Heart right ventricle (tissue), 16 donors: ENCODE measurements around the gene CCDC102B. TPM values are rescaled to one million over a fixed set of nuclear protein-coding genes. Genes with fewer than 3 reads are reported as not detected.
"Not testable (repeated sequence)": the region's sequence is repeated elsewhere in the genome, so short reads cannot be mapped to it uniquely, and the experiment has no call there.

Source experiments
- ATAC-seq, 8 donors: fragments of 200-7000 bp; cut with Tn5 transposase; one replicate each; pipeline ENCODE4 v1.9.1; 2020; ENCODE audit warnings: mild to moderate bottlenecking in 8 of 8, moderate library complexity in 8 of 8, moderate number of reproducible peaks in 1 of 8
- DNase-seq, 2 donors: peaks; one replicate each; pipeline ENCODE4 v3.0.0-alpha.2; 2020
- H3K27ac ChIP-seq, 10 donors: fragments of 200-600 bp; sonication (generic) in 2 of 10; one replicate each; pipeline versions ENCODE4 v1.5.0 to v1.8.0; 2020 to 2022; ENCODE audit warnings: mild to moderate bottlenecking in 3 of 10
- H3K27me3 ChIP-seq, 7 donors: fragments of 200-600 bp; one replicate each; pipeline ENCODE4 v1.8.0; 2021 to 2022; ENCODE audit warnings: mild to moderate bottlenecking in 2 of 7
- H3K36me3 ChIP-seq, 9 donors: fragments of 200-600 bp; sonication (generic) in 1 of 9; one replicate each; pipeline versions ENCODE4 v1.5.0 to v1.8.0; 2020 to 2022; ENCODE audit warnings: mild to moderate bottlenecking in 2 of 9
- H3K4me1 ChIP-seq, 9 donors: fragments of 200-600 bp; sonication (generic) in 1 of 9; one replicate each; pipeline versions ENCODE4 v1.5.0 to v1.8.0; 2020 to 2022; ENCODE audit warnings: mild to moderate bottlenecking in 4 of 9
- H3K4me3 ChIP-seq, 10 donors: fragments of 200-600 bp; sonication (generic) in 2 of 10; one replicate each; pipeline versions ENCODE4 v1.5.0 to v1.8.0; 2020 to 2022; ENCODE audit warnings: mild to moderate bottlenecking in 7 of 10, moderate library complexity in 2 of 10
- H3K9me3 ChIP-seq, 11 donors: fragments of 200-600 bp in 10 of 11; sonication (generic) in 2 of 11; one replicate each; pipeline versions ENCODE4 v1.5.0 to v1.8.0; 2013 to 2022; ENCODE audit warnings: mild to moderate bottlenecking in 2 of 11, control low read depth in 1 of 11, moderate library complexity in 1 of 11
- CTCF ChIP-seq, 9 donors: fragments of 200-600 bp; sonication (generic) in 2 of 9; IDR thresholded peaks; one replicate each; pipeline versions ENCODE4 v1.5.0 to v1.8.0; 2021 to 2022; ENCODE audit warnings: antibody characterized with exemption in 9 of 9, mild to moderate bottlenecking in 5 of 9, moderate library complexity in 1 of 9
- WGBS, 2 donors: extraction: QIAGEN DNeasy Blood & Tissue Kit; methylation state at CpG; one replicate each; pipeline ENCODE4 v1.1.7; 2013; ENCODE audit warnings: inconsistent platforms in 1 of 2; 5-methylcytosine and 5-hydroxymethylcytosine counted together
- intact Hi-C, 10 donors: fragments of 100-400 bp; cut with DNase I; formaldehyde crosslinking; loops; one replicate each; pipeline versions ENCODE4 v1.11.1 to v1.14.2; 2022
- polyA plus RNA-seq, 2 donors: library from polyadenylated mRNA; stranded (reverse); fragments of 200-250 nt; gene quantifications; one replicate each; pipeline ENCODE4 v1.2.3, GENCODE V29; 2013
- total RNA-seq, 10 donors: library from RNA; stranded (reverse); fragmentation: NEBNext Ultra II Directional in 3 of 10; extraction: Animal tissue kit (Norgen Biotek cat#: 25700) in 3 of 10; gene quantifications; one replicate each; pipeline versions ENCODE4 v1.2.1 to v1.2.4, GENCODE V29; 2021 to 2023
- donor health status: Arrhythmogenic right ventricular cardiomyopathy.
- donor health status: ischemic (EF 13 %, LVEDD 7.1; RV severe dilation, severe dysfunction).
- donor health status: healthy with polysubstance abuse.
- donor health status: DM: no; HTN: yes; CAD: no.
- donor health status: DM: no; HTN: no; CAD: no.
- donor health status: ischemic (EF 25% LVEDD 6.9; RV normal size, moderate dysfunction).
- donor health status: ischemic (EF 25% LVEDD 5.7; RV mildly dilated, moderate dysfunction).
- donor health status: healthy.
- donor health status: DM: yes; HTN: yes; CAD: no.
- donor health status: Ischemic cardiomyopathy.
- donor health status: ischemic (EF 35%, LVEDD 5.7; RV mildly dilated, moderate dysfunction).
- donor health status: nonischemic (EF 11% LVEDD 7.7; RV severe dilation, severe dysfunction).
- donor health status: DM: yes; HTN: yes; CAD: no.
- donor health status: PGD.
- donor health status: ischemic (EF 29% LVEDD 5.4; RV normal size, mild dysfunction).
- donor health status: nonischemic (EF 23%, LVEDD 6.1; RV moderate dilation, normal function).

CCDC102B gene
- total and polyA plus RNA-seq, 12 donors = 2.8 to 7.3 (median 5.8) TPM

GRCh38 chr18:68865503-68865902 lies 67.6 kb downstream of the CCDC102B start:
- intact Hi-C loops = no loop called here

GRCh38 chr18:68873003-68873402 lies 75.1 kb downstream of the CCDC102B start:
- WGBS, 2 donors = 81 to 83% methylated on average over 4 of the region's 4 CpGs
- H3K27ac ChIP-seq = no peak overlapping the region
- H3K4me3 ChIP-seq = no peak overlapping the region
- intact Hi-C loops = no loop called here
- no peak for ATAC-seq
- no peaks in the 10 kb centered on the region for H3K4me1 ChIP-seq
- DNase-seq = no peak
- H3K27me3 ChIP-seq = no peaks in the 10 kb centered on the region
- no peaks in the 10 kb centered on the region for H3K9me3 ChIP-seq
- H3K36me3 ChIP-seq = peaks cover 0 to 23% (median 0%) of the 10 kb centered on the region in 9 donors
- no peak for TF ChIP-seq CTCF (IDR thresholded peaks at IDR 0.05)

More at GRCh38 chr18:68865503-68865902, 67.6 kb downstream of the CCDC102B start:
- peaks cover 0 to 3% (median 0%) of the 10 kb centered on the region in 9 donors for H3K4me1 ChIP-seq
- no peaks in the 10 kb centered on the region for H3K9me3 ChIP-seq
- no peak for ATAC-seq
- H3K4me3 ChIP-seq = no peak overlapping the region
- no peaks in the 10 kb centered on the region for H3K36me3 ChIP-seq
- TF ChIP-seq CTCF (IDR thresholded peaks at IDR 0.05) = no peak
- H3K27me3 ChIP-seq = no peaks in the 10 kb centered on the region
- 79 to 86% methylated on average over 3 of the region's 3 CpGs for WGBS, 2 donors
- DNase-seq = no peak
- H3K27ac ChIP-seq = no peak overlapping the region

GRCh38 chr18:68874361-68874760 lies 76.5 kb downstream of the CCDC102B start:
- H3K27me3 ChIP-seq = no peaks in the 10 kb centered on the region
- H3K9me3 ChIP-seq = no peaks in the 10 kb centered on the region
- TF ChIP-seq CTCF (IDR thresholded peaks at IDR 0.05) = no peak
- intact Hi-C loops = no loop called here
- H3K4me1 ChIP-seq = no peaks in the 10 kb centered on the region
- DNase-seq (no peak), ATAC-seq (no peak)
- WGBS, 2 donors = 91 to 97% methylated on average over 1 of the region's 1 CpG
- peaks cover 0 to 25% (median 0%) of the 10 kb centered on the region in 9 donors for H3K36me3 ChIP-seq
- no peak overlapping the region for H3K27ac ChIP-seq
- H3K4me3 ChIP-seq = no peak overlapping the region

GRCh38 chr18:68879947-68880346 lies 82.1 kb downstream of the CCDC102B start:
- H3K4me1 ChIP-seq, H3K27ac ChIP-seq, H3K9me3 ChIP-seq, ATAC-seq, H3K4me3 ChIP-seq, DNase-seq, intact Hi-C loops, H3K27me3 ChIP-seq: not testable (repeated sequence)
- WGBS, 2 donors = 92 to 96% methylated on average over 15 to 21 of the region's 21 CpGs
- peaks cover 0 to 22% (median 0%) of the 10 kb centered on the region in 9 donors for H3K36me3 ChIP-seq

- 86 to 88% methylated on average over 4 of the region's 4 CpGs for WGBS, 2 donors
- DNase-seq = no peak
- intact Hi-C loops = no loop called here
Measured at GRCh38 chr18:68887410-68887809, 89.5 kb downstream of the CCDC102B start.

More at GRCh38 chr18:68887410-68887809, 89.5 kb downstream of the CCDC102B start:
- no peak for TF ChIP-seq CTCF (IDR thresholded peaks at IDR 0.05)
- H3K4me1 ChIP-seq = peaks cover 0 to 3% (median 0%) of the 10 kb centered on the region in 9 donors
- no peaks in the 10 kb centered on the region for H3K27me3 ChIP-seq
- no peak overlapping the region for H3K4me3 ChIP-seq
- no peaks in the 10 kb centered on the region for H3K9me3 ChIP-seq
- no peak for ATAC-seq
- H3K27ac ChIP-seq = no peak overlapping the region
- H3K36me3 ChIP-seq = no peaks in the 10 kb centered on the region
